HepG2 (cell line): ENCODE data around the gene SCARF1. TPM values are rescaled to one million over a fixed set of nuclear protein-coding genes. Genes with fewer than 3 reads are reported as not detected.

Experiments used
- AFF4 ChIP-seq: sonication (generic); formaldehyde crosslinking; IDR thresholded peaks from 2 replicates; pipeline ENCODE4 v1.4.0; 2020; ENCODE audit warnings: missing genetic modification reagents
- ARID4A ChIP-seq: sonication (generic); formaldehyde crosslinking; IDR thresholded peaks from 2 replicates; pipeline ENCODE4 v1.5.0; 2020; ENCODE audit warnings: mild to moderate bottlenecking, missing genetic modification reagents, borderline replicate concordance
- ELF3 ChIP-seq: IDR thresholded peaks from 2 replicates; pipeline ENCODE4 v1.6.1; 2016; ENCODE audit warnings: missing genetic modification reagents, missing compliant biosample characterization
- MTA3 ChIP-seq: sonication (generic); formaldehyde crosslinking; IDR thresholded peaks from 2 replicates; pipeline ENCODE4 v1.4.0; 2020; ENCODE audit warnings: missing genetic modification reagents
- PHF8 ChIP-seq: sonication (generic); formaldehyde crosslinking; IDR thresholded peaks from 2 replicates; pipeline ENCODE4 v1.5.0; 2020; ENCODE audit warnings: missing genetic modification reagents
- RARA ChIP-seq: IDR thresholded peaks from 2 replicates; pipeline ENCODE4 v1.6.1; 2016; ENCODE audit warnings: missing genetic modification reagents, missing compliant biosample characterization
- SOX13 ChIP-seq, 3 experiments: fragments of 450-650 bp in 1 of 3; sonication (generic) in 1 of 3; formaldehyde crosslinking in 1 of 3; IDR thresholded peaks in 2 of 3; conservative IDR thresholded peaks in 1 of 3; 2 replicates each; pipeline versions ENCODE4 v1.5.0 to v1.6.1; 2016 to 2020; ENCODE audit warnings: antibody characterized with exemption in 1 of 3, mild to moderate bottlenecking in 1 of 3, missing compliant biosample characterization in 1 of 3, missing genetic modification reagents in 1 of 3, moderate library complexity in 1 of 3
- ZBTB25 ChIP-seq: IDR thresholded peaks from 2 replicates; pipeline ENCODE4 v1.6.1; 2018; ENCODE audit warnings: missing genetic modification reagents
- ZBTB44 ChIP-seq: sonication (generic); formaldehyde crosslinking; IDR thresholded peaks from 2 replicates; pipeline ENCODE4 v1.4.0; 2020; ENCODE audit warnings: missing genetic modification reagents
- ZNF296 ChIP-seq: sonication (generic); formaldehyde crosslinking; conservative IDR thresholded peaks from 2 replicates; pipeline ENCODE4 v1.5.0; 2020; ENCODE audit warnings: mild to moderate bottlenecking, missing genetic modification reagents
- ZNF329 ChIP-seq: sonication (generic); formaldehyde crosslinking; IDR thresholded peaks from 2 replicates; pipeline ENCODE4 v1.9.0; 2021; ENCODE audit warnings: low read depth, mild to moderate bottlenecking, missing genetic modification reagents
- ZSCAN5A ChIP-seq: sonication (generic); formaldehyde crosslinking; IDR thresholded peaks from 2 replicates; pipeline ENCODE4 v1.8.0; 2022; ENCODE audit warnings: mild to moderate bottlenecking, missing genetic modification reagents, borderline replicate concordance
- polyA plus RNA-seq, 8 experiments: library from polyadenylated mRNA; depleted of rRNA in 3 of 8; stranded (reverse) in 7 of 8; unstranded in 1 of 8; fragments of >200 nt; fragmentation: Illumina TruSeq in 4 of 8; extraction: Trizol in 4 of 8; gene quantifications; 2 replicates each; pipeline versions ENCODE4 v1.2.1 to v1.2.3, GENCODE V29; 2011 to 2016; ENCODE audit warnings: low read depth in 4 of 8, missing spikeins in 1 of 8, mixed read lengths in 1 of 8; ENCODE audit not compliant: insufficient read depth in 1 of 8
- total RNA-seq, 5 experiments: library from RNA; depleted of rRNA; stranded (reverse); fragments of >200 nt; fragmentation: Illumina TruSeq; extraction: Trizol; gene quantifications; 2 replicates each; pipeline ENCODE4 v1.2.3, GENCODE V29; 2016; ENCODE audit warnings: low read depth in 1 of 5

The SCARF1 gene
- total and polyA plus RNA-seq, 2 of the 13 experiments (the other 11 are each of a cell fraction or from before 2014, with no cell fraction given): 0.24 to 0.71 TPM

- TF ChIP-seq AFF4 (CRISPR knock-in tag) (no peak), SOX13 (IDR thresholded peaks at IDR 0.05) (no peak; the same call in 1 of the 2 replicates), SOX13 (CRISPR knock-in tag; conservative IDR thresholded peaks at IDR 0.05 in 1 of 2, IDR thresholded peaks at IDR 0.05 in 1 of 2) (peak in 1 of 2 experiments; percentile 10; a peak in 1 of 4 replicates), ELF3 (CRISPR knock-in tag) (peak; percentile 18; the same call in 1 of the 2 replicates), ZBTB25 (CRISPR knock-in tag) (no peak), ZNF296 (CRISPR knock-in tag) (no peak), ZSCAN5A (CRISPR knock-in tag) (no peak), PHF8 (CRISPR knock-in tag) (peak; percentile 67), MTA3 (CRISPR knock-in tag) (no peak), ZNF329 (no peak), ZBTB44 (no peak; the same call in 1 of the 2 replicates), RARA (no peak), ARID4A (CRISPR knock-in tag) (peak; percentile 87)
Observed at GRCh38 chr17:1648963-1649843, 3.7 kb upstream of the SCARF1 start (continued).
